ENCODE results near the gene MYO6.

The MYO6 gene

DNA sequence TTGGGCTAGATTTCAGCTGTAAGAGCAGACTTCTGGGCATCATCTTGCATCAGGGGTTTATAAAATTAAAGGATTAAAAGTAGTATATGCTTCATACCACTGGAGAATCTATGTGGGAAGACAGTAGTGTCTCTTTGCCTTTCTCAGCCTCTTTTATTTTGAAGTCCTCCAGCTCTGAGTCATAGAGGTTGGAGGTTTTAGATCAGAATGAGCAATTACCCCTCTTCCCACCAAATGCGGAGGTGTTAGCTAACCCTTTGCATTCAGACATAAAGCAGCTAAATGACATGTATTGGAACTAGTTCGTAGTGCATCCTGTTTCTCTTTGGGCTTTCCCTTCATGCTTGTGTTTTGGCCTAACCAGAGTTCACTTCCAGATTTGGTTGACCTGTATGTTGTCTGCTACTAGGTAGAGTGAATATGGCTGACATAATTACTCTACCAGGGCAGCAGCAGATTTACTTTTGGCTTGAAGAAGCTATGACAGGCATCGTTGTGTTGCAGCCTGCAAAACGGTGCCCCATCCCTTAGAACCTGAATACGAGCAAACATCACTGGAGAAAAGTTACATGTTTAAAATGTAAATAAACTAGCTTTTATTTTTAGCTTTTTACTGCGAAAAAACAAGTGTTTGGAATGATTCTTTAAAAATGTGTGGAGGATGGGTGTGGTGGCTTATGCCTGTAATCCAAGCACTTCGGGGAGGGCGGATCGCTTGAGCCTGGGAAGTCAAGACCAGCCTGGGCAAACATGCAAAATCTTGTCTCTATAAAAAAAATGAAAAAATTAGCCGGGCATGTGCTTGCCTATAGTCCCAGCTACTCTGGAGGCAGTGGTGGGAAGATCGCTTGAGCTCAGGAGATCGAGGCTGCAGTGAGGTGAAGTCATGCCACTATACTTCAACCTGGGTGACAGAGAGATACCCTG, 82.2 kb downstream of the MYO6 start:
- DNase-seq = no peak

GRCh38 chr6:75834447-75834846, 85.4 kb downstream of the MYO6 start:
- DNase-seq = no peak

GRCh38 chr6:75842191-75842590, 93.2 kb downstream of the MYO6 start:
- DNase-seq = no peak

GRCh38 chr6:75842732-75843131, 93.7 kb downstream of the MYO6 start:
- DNase-seq = no peak

GRCh38 chr6:75843396-75843795, 94.4 kb downstream of the MYO6 start:
- DNase-seq = no peak

DNA sequence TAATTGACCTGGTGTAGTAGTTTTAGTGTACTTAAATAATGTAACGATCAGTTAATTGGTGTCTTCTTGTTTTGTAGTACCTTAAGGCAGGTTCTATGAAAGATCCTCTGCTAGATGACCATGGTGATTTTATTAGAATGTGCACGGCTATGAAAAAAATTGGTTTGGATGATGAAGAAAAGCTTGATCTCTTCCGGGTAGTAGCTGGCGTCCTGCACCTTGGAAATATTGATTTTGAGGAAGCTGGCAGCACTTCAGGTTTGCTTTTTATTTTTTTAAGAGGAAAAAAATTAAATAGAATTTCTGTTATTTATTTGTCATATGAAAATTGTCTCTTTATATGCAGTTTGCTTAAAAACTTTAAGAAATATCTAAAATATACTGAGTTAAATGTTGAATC, 99.2 kb downstream of the MYO6 start:
- no peak for DNase-seq

DNA sequence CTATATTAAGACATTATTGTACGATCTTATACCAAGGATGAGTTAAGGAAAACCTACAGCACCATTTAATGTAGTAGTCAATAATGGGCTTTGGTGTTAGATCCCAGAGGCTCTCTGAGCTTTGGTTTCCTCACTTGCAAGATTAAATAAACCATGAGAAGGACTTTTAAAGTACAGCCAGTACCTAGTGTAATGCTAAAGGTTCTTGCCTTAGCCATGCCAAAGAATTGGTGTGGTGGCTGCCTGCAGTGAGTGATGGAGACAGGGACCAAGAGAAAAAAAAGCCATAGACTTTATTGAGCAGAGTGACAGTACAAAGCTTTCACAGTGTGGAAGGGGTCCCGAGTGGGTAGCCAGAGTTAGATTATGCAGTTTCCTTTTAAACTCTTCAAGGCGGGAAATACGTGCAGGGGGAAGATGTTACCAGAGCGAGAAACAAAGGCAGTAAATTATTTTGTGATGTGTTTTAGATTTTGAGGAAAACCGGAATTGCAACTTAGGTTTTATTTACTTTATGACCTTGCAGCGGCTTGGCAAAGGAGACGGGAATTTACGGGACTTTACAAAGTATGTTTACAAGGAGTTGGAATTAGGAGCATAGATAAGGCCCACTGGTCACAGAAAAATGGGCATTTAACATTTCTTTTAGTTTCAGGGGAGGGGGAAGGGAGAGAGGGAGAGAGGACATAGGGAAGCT, 100.4 kb downstream of the MYO6 start:
- DNase-seq = no peak

DNA sequence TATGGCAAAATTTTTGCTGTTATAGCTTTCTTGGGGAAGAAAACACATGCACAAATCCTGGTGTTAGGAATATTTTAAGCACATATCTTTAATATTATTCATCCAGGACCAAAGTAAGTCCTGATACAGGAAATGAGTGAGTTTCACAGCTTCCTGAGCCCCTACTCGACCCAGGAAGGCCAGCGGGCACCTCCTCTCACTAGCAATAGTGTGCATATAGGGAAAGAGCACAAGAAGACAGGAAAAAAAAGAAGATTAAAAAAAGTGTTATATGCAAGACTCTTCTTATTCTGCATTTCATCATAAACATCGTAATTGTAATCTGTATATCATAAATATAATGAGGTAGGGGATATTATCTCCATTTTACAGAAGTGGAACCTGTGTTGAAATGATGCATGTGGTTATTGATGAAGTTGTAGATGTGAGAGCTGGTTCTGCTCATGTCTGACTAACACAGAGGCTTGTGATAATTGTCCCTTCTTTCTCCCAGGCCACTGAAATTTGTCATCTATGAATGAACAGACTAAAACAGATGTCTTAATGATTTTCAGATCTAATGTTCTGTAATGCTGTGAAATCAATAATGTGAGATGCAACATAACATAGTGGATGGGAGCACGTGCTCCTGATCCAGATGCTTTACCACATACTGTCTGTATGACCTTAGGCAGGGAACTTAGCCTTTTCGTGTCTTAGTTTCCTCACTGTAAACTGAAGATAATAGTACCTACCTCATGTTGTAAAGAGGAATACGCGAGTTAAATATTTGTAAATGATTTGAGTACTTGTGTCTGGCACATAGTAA, 101.2 kb downstream of the MYO6 start:
- no peak for DNase-seq

GRCh38 chr6:75852721-75853120, 103.7 kb downstream of the MYO6 start:
- no peak for DNase-seq

DNA sequence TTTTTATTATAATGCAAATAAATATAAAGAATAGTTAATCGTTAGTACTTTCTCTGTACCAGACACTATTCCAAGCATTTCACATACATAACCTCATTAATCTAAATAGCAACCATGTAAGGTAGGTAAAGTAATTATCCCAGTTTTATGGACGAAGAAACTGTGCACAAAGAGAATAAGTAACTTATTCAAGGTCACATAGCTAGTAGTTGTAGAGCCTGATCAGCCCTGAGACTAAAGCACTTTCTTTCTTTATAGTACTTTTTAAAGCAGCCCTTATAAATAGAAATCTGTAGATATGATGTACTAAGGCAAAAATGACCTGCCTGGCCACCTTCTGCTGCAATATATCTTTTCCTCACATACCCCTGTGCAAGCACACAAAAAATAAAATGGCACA, 104.8 kb downstream of the MYO6 start:
- no peak for DNase-seq

DNA sequence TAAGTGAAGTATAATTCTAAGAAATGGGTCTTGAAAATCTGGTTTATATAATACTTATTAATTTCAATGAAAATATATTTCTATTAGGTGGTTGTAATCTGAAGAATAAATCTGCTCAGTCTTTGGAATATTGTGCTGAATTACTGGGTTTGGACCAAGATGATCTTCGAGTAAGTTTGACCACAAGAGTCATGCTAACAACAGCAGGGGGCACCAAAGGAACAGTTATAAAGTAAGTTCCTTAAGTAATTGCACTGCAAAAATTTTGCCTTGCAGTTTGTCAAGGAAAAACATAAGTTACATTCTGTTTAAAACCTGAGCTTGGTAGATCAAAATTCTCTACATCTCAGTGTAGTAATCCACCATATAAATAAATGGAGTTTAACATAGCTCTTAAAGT, 106.0 kb downstream of the MYO6 start:
- peak; percentile 22 to 43 for DNase-seq

GRCh38 chr6:75856902-75857301, 107.9 kb downstream of the MYO6 start:
- no peak for DNase-seq

DNA sequence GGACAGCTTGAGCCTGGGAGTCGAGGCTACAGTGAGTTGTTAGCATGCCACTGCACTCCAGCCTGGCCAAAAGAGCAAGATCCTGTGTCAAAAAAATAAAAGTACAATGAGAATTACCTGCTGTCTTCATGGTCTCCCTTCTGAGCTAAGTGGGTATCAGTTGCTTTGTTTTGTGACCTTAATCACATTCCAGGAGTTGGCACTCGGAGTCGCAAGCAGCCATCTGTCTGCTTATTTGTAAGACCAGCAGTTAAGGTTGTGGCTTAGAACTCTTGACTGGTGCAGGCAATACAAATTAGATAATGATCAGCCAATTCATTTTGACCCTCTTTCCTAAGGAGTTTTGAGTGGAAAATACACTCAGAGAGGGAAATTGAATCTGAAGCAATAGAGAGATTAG, 114.0 kb downstream of the MYO6 start:
- DNase-seq = no peak

DNA sequence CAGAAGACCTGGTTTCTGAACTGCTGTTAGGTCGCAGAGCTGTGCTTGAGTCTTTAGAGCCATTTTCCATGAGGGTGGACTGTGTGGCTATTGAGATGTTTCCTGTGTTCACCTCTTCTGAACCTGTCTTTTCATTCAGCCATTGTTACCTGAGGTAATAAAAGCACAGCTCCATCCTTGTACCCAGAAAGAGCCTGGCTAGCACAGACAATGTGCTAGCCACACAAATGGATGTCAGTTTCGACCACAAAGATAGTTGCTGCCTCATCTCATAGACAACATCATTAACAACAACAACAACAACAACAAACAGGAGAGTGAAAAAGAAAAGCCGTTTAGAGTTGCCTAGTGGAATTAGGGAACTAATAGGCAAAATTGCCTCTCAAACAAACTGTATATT, 114.7 kb downstream of the MYO6 start:
- DNase-seq = no peak

GRCh38 chr6:75864446-75864845, 115.4 kb downstream of the MYO6 start:
- DNase-seq = no peak

DNA sequence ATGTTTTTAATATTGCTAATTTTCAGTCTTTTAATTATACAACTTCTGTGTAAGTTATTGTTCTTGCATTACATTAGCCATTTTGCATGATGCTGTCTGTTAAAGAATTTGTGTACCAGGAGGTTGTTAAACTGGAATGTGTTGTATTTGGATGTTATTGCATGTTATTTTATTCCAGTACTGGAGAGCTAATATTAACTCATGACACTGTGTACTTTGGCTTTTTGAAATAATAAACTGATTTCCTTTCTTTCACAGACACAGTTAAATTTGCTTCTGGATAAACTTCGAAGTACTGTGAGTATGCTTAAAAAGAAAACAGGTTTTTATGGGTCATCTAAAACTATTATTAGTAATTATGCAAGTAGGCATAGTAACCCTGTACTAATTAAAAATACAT, 121.3 kb downstream of the MYO6 start:
- DNase-seq = no peak

DNA sequence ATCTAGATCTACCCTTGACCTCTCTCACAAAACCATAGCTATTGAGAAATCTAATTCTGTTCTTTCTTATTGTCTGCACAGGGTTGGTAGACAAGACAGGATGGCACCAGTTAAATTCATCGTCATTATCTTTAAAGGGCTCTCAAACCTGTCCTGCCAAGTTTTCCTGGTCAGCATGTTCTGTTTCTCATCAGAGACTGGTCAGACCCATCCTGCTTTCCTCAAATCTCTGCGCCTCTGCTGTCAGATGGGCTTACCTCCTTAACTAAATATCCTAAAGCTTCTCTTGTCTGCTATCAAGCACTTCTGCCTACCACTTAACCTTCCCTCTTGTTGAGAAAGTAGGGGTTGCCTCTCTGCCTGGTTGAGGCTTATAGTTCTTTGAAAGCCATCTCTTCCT, 125.2 kb downstream of the MYO6 start:
- DNase-seq = no peak

GRCh38 chr6:75876152-75876551, 127.1 kb downstream of the MYO6 start:
- DNase-seq = no peak

GRCh38 chr6:75880305-75880704, 131.3 kb downstream of the MYO6 start:
- no peak for DNase-seq

- no peak for DNase-seq
Measured at GRCh38 chr6:75882734-75883133, 133.7 kb downstream of the MYO6 start.

DNA sequence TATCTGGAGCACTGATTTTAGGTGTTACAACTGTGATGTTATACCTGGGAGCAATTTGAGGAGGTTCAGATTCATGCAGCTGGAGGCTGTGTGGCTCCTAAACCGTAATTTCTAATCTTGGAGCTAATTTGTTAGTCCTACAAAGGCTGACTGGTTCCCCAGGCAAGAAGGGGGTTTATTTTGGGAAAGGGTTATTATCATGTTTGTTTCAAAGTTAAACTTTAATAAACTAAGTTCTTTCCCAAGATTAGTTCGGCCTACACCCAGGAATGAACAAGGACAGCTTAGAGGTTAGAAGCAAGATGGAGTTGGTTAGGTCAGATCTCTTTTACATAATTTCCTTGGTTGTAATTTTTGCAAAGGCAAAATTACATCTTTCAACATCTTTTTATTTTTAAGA, 135.8 kb downstream of the MYO6 start:
- DNase-seq = no peak

GRCh38 chr6:75892384-75892783, 143.3 kb downstream of the MYO6 start:
- DNase-seq = no peak

DNA sequence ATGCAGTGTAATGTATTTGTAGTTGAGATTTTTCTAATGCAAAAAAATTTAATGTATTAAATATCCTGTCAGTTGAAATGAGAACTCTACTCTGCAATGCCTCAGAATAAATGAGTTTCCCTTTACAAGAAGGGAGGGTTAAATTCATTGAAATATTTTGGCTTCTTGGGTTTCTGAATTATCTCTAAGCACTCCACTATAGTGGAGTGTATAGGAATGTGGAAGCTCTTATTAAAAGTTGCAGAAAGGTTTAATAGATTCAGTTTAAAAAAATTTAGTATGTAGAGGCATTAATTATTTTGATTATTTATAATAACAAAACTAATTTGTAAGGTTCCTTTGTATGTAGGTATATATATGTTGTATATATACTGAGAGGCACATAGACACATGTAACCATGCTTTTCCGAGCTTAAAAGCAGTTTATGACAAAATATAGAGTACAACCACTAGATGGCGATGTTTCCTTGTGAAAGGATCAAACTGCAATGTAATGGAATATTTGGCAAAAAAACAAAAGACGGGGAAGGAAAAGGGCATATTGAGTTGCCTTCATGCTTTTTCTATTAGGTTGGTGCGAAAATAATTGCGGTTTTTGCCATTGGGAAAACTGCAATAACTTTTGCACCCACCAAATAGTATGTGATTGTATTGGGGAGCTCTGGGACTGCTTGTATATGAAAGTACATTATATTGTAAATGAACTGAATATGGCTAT, 144.2 kb downstream of the MYO6 start:
- peak; percentile 15 to 54 for DNase-seq
